ENCODE results near the gene VAV2.

The VAV2 gene

GRCh38 chr9:133880851-133881661 lies 111.1 kb downstream of the VAV2 start:
- TF ChIP-seq, protein P1, sequence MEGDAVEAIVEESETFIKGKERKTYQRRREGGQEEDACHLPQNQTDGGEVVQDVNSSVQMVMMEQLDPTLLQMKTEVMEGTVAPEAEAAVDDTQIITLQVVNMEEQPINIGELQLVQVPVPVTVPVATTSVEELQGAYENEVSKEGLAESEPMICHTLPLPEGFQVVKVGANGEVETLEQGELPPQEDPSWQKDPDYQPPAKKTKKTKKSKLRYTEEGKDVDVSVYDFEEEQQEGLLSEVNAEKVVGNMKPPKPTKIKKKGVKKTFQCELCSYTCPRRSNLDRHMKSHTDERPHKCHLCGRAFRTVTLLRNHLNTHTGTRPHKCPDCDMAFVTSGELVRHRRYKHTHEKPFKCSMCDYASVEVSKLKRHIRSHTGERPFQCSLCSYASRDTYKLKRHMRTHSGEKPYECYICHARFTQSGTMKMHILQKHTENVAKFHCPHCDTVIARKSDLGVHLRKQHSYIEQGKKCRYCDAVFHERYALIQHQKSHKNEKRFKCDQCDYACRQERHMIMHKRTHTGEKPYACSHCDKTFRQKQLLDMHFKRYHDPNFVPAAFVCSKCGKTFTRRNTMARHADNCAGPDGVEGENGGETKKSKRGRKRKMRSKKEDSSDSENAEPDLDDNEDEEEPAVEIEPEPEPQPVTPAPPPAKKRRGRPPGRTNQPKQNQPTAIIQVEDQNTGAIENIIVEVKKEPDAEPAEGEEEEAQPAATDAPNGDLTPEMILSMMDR (conservative IDR thresholded peaks at IDR 0.05) = no peak
- H3K27ac ChIP-seq = peak overlapping the region; percentile 95

- H3K27ac ChIP-seq = peak overlapping the region; percentile 95
- TF ChIP-seq, protein P1 (conservative IDR thresholded peaks at IDR 0.05) = no peak
Measured at GRCh38 chr9:133880136-133880535, 112.0 kb downstream of the VAV2 start.

DNA sequence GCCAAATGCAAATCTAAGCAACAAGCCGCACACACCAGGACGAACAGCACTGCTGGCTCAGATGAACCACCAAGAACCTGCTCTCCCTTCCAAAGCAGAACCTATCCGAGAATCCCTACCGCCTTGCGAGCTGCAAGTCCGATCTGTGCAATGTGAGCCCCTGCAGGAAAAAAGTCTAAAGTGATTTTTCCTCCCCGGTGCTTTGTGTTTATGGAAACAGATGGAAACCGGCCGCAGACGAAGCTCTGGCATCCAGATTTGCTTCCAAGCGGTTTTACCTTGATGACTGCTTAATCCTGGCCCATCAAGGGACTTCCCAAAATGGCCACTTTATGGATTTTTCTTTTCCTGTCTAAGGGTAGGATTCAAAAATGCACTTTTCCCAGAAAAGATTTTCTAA lies 112.5 kb downstream of the VAV2 start:
- H3K27ac ChIP-seq = peak overlapping the region; percentile 95
- TF ChIP-seq, protein P1 (conservative IDR thresholded peaks at IDR 0.05) = no peak

DNA sequence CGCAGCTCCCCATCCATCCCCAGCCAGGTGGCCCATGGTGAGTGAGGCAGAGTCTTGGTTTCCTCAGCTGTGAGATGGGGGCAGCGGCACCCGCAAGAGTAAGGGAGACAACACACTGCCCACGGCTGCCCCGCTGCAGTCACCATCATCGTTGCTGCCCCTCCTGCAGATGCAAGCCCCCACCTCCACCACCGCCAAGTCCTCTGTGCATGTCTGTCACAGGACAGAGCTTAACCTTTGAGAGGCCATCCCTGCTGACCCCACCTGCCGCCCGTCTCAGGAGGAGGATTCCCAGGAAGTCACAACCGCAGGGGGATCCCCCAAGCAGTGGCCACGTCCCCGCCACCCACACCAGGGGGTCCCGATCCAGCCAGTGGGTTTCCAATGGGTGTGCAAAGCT lies 113.7 kb downstream of the VAV2 start:
- TF ChIP-seq, protein P1 (conservative IDR thresholded peaks at IDR 0.05) = no peak
- peak overlapping the region; percentile 95; the same call in 1 of the 2 replicates for H3K27ac ChIP-seq

- TF ChIP-seq, protein P1 (conservative IDR thresholded peaks at IDR 0.05) = no peak
Measured at GRCh38 chr9:133877967-133878366, 114.2 kb downstream of the VAV2 start.

GRCh38 chr9:133877327-133877726 lies 114.8 kb downstream of the VAV2 start:
- TF ChIP-seq, protein P1 (conservative IDR thresholded peaks at IDR 0.05) = no peak
- peak overlapping the region; percentile 95; the same call in 1 of the 2 replicates for H3K27ac ChIP-seq

More at GRCh38 chr9:133877967-133878366, 114.2 kb downstream of the VAV2 start:
- peak overlapping the region; percentile 95; the same call in 1 of the 2 replicates for H3K27ac ChIP-seq

DNA sequence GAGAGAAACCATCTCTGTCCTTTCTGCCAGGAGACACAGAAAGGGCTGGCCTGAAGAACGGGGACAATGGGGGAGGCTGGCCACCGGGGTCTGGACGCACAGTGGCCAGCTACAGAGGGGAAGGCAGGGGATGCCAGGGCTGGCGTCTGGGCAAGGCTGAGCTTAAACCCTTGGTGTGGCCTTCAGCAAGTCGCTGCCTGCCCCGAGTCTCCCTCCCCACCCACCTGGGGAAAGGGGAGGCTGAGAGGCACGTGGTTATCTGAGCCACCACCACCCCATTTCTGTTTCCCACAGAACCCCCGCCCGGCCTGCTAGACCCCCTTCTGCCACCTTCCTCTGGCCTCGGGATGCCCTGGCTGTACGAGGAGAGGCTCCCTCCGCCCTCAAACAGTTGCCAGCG lies 115.3 kb downstream of the VAV2 start:
- peak overlapping the region; percentile 95; the same call in 1 of the 2 replicates for H3K27ac ChIP-seq
- TF ChIP-seq, protein P1 (conservative IDR thresholded peaks at IDR 0.05) = no peak

Data from VCaP (cell line).